ENCODE data around the gene NOP9. TPM values are rescaled to one million over a fixed set of nuclear protein-coding genes. Genes with fewer than 3 reads are reported as not detected.
A peak's percentile ranks its signal among the peaks of the same experiment; 100 is the strongest.

NOP9 gene
- total RNA-seq, 1 donor from 2014 or later, result 14.8 TPM

- H3K9me3 ChIP-seq (ENCODE audit: low read depth), result no peaks in the 10 kb centered on the region
- H3K4me3 ChIP-seq, result no peak overlapping the region
- no peak overlapping the region for H3K4me2 ChIP-seq
- H3K36me3 ChIP-seq, result no peaks in the 10 kb centered on the region
- no peaks in the 10 kb centered on the region for H3K4me1 Mint-ChIP-seq
- no peak overlapping the region for H3K9ac ChIP-seq
- H3K27ac Mint-ChIP-seq, result no peak overlapping the region
- peaks cover 4% of the 10 kb centered on the region for H3K27me3 Mint-ChIP-seq (ENCODE audit: insufficient read depth, low read depth)
- H3K4me1 ChIP-seq, result no peaks in the 10 kb centered on the region
- TF ChIP-seq EZH2 (IDR thresholded peaks at IDR 0.05), result no peak
- no peak for TF ChIP-seq EZH2phosphoT487 (IDR thresholded peaks at IDR 0.05)
- TF ChIP-seq CTCF (IDR thresholded peaks at IDR 0.05), result no peak
- H3K27ac ChIP-seq, result no peak overlapping the region
- H4K20me1 ChIP-seq (ENCODE audit: low read depth), result no peaks in the 10 kb centered on the region
- H3K4me3 Mint-ChIP-seq, result no peak overlapping the region
- no peaks in the 10 kb centered on the region for H3F3A ChIP-seq (ENCODE audit: low read depth)
- H3K27me3 ChIP-seq, result no peaks in the 10 kb centered on the region
- DNase-seq (ENCODE audit: low spot score), result no peak
- no peaks in the 10 kb centered on the region for H3K79me2 ChIP-seq (ENCODE audit: low read depth)
- H2AFZ ChIP-seq (replicated peaks), result no peak overlapping the region
- no peaks in the 10 kb centered on the region for H3K36me3 Mint-ChIP-seq
- H3K9me3 Mint-ChIP-seq, result no peaks in the 10 kb centered on the region
Observed at GRCh38 chr14:24252289-24253124, 47.1 kb upstream of the NOP9 start.

- Histone ChIP-seq H3K4me1 (no peaks in the 10 kb centered on the region), H3K36me3 (no peaks in the 10 kb centered on the region), H3K4me2 (no peak overlapping the region), H3K9me3 (ENCODE audit: low read depth) (no peaks in the 10 kb centered on the region), H3K79me2 (ENCODE audit: low read depth) (no peaks in the 10 kb centered on the region), H2AFZ (replicated peaks) (no peak overlapping the region), H3F3A (ENCODE audit: low read depth) (no peaks in the 10 kb centered on the region), H3K9ac (no peak overlapping the region), H4K20me1 (ENCODE audit: low read depth) (no peaks in the 10 kb centered on the region), H3K27me3 (no peaks in the 10 kb centered on the region), H3K27ac (no peak overlapping the region), H3K4me3 (no peak overlapping the region)
- Mint-ChIP-seq H3K27ac (no peak overlapping the region), H3K36me3 (no peaks in the 10 kb centered on the region), H3K9me3 (no peaks in the 10 kb centered on the region), H3K27me3 (ENCODE audit: insufficient read depth, low read depth) (peaks cover 4% of the 10 kb centered on the region), H3K4me3 (peak overlapping the region; percentile 38), H3K4me1 (no peaks in the 10 kb centered on the region)
- DNase-seq (ENCODE audit: low spot score), result no peak
- TF ChIP-seq CTCF (IDR thresholded peaks at IDR 0.05) (no peak), EZH2phosphoT487 (IDR thresholded peaks at IDR 0.05) (no peak), EZH2 (IDR thresholded peaks at IDR 0.05) (no peak)
Observed at GRCh38 chr14:24253936-24254335, 45.7 kb upstream of the NOP9 start.

DNA sequence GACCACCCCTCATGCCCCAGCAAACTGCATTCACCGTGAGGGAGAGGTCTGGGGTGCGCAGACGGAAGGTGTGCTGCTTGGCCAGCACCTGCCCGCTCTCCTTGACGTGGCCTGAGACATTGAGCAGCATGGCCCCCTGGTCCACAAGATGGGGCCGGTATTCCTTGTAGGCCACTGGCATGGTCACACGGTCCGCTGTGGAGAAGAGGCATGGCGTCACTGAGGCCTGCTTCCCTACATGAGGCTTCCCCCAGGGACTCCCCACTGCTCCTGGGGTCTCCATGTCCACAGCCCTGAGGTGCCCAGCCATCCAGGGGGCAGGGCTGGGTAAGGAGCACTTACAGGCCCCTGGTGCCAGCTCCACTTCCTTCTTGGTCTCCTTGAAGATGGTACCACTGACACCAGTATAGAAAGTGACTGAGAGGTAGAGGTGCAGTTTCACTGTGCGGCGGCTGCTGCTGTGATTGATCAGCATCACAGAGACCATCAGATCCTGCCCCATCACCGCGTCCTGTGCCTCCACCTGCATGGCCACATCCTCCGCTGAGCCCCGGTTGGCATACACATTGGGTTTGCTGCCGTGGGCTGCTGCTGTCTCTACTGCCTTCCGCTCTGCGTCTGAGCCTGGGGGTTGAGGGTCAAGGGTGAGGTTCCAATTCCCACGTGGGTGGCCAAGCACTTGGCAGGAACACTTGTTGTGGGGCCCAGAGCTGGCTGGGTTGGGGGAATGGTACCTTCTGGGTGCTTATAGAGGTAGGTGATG lies 44.8 kb upstream of the NOP9 start:
- TF ChIP-seq EZH2 (IDR thresholded peaks at IDR 0.05), result no peak
- TF ChIP-seq CTCF (IDR thresholded peaks at IDR 0.05), result no peak
- no peak for TF ChIP-seq EZH2phosphoT487 (IDR thresholded peaks at IDR 0.05)
- H3K36me3 ChIP-seq, result no peaks in the 10 kb centered on the region
- H3K4me2 ChIP-seq, result no peak overlapping the region
- no peaks in the 10 kb centered on the region for H3K4me1 ChIP-seq
- no peaks in the 10 kb centered on the region for H3K4me1 Mint-ChIP-seq
- no peaks in the 10 kb centered on the region for H4K20me1 ChIP-seq (ENCODE audit: low read depth)
- no peak overlapping the region for H3K4me3 Mint-ChIP-seq
- H3K79me2 ChIP-seq (ENCODE audit: low read depth), result no peaks in the 10 kb centered on the region
- no peak overlapping the region for H3K27ac ChIP-seq
- no peaks in the 10 kb centered on the region for H3K9me3 ChIP-seq (ENCODE audit: low read depth)
- no peak overlapping the region for H3K4me3 ChIP-seq
- no peaks in the 10 kb centered on the region for H3K9me3 Mint-ChIP-seq
- DNase-seq (ENCODE audit: low spot score), result no peak
- no peaks in the 10 kb centered on the region for H3K36me3 Mint-ChIP-seq
- H3K27ac Mint-ChIP-seq, result no peak overlapping the region
- no peak overlapping the region for H3K9ac ChIP-seq
- no peaks in the 10 kb centered on the region for H3F3A ChIP-seq (ENCODE audit: low read depth)
- H2AFZ ChIP-seq (replicated peaks), result no peak overlapping the region
- H3K27me3 Mint-ChIP-seq (ENCODE audit: insufficient read depth, low read depth), result peaks cover 2% of the 10 kb centered on the region
- H3K27me3 ChIP-seq, result no peaks in the 10 kb centered on the region
